HepG2 (cell line): ENCODE measurements around the gene METTL5. TPM values are rescaled to one million over a fixed set of nuclear protein-coding genes. Genes with fewer than 3 reads are reported as not detected.

ENCODE experiments used
- CC2D1A ChIP-seq: sonication (generic); formaldehyde crosslinking; IDR thresholded peaks from 2 replicates; pipeline ENCODE4 v1.8.1; 2023; ENCODE audit warnings: mild to moderate bottlenecking, missing genetic modification reagents
- ELF4 ChIP-seq: sonication (generic); formaldehyde crosslinking; IDR thresholded peaks from 2 replicates; pipeline ENCODE4 v1.5.0; 2020; ENCODE audit warnings: missing genetic modification reagents, mild to moderate bottlenecking, moderate library complexity, borderline replicate concordance
- GATA4 ChIP-seq: sonication (generic); IDR thresholded peaks from 2 replicates; pipeline ENCODE4 v1.6.1; 2016; ENCODE audit warnings: antibody characterized with exemption, low read depth, borderline replicate concordance
- RARG ChIP-seq: sonication (generic); formaldehyde crosslinking; IDR thresholded peaks from 2 replicates; pipeline ENCODE4 v1.4.0; 2020; ENCODE audit warnings: low read depth, mild to moderate bottlenecking, missing genetic modification reagents
- TP53 ChIP-seq: sonication (generic); formaldehyde crosslinking; conservative IDR thresholded peaks from 2 replicates; pipeline ENCODE4 v1.4.0; 2020; ENCODE audit warnings: missing genetic modification reagents
- ZFP62 ChIP-seq: sonication (generic); formaldehyde crosslinking; IDR thresholded peaks from 2 replicates; pipeline ENCODE4 v1.4.0; 2020; ENCODE audit warnings: missing genetic modification reagents
- ZNF292 ChIP-seq: sonication (generic); formaldehyde crosslinking; IDR thresholded peaks from 2 replicates; pipeline ENCODE4 v1.8.1; 2022; ENCODE audit warnings: mild to moderate bottlenecking, low read depth, missing genetic modification reagents, borderline replicate concordance
- ZNF589 ChIP-seq: sonication (generic); formaldehyde crosslinking; conservative IDR thresholded peaks from 2 replicates; pipeline ENCODE4 v1.8.0; 2022; ENCODE audit warnings: mild to moderate bottlenecking, moderate library complexity, missing genetic modification reagents
- ZNF672 ChIP-seq: sonication (generic); formaldehyde crosslinking; IDR thresholded peaks from 2 replicates; pipeline ENCODE4 v1.8.1; 2022; ENCODE audit warnings: missing genetic modification reagents
- polyA plus RNA-seq, 8 experiments: library from polyadenylated mRNA; depleted of rRNA in 3 of 8; stranded (reverse) in 7 of 8; unstranded in 1 of 8; fragments of >200 nt; fragmentation: Illumina TruSeq in 4 of 8; extraction: Trizol in 4 of 8; gene quantifications; 2 replicates each; pipeline versions ENCODE4 v1.2.1 to v1.2.3, GENCODE V29; 2011 to 2016; ENCODE audit warnings: low read depth in 4 of 8, missing spikeins in 1 of 8, mixed read lengths in 1 of 8; ENCODE audit not compliant: insufficient read depth in 1 of 8
- total RNA-seq, 5 experiments: library from RNA; depleted of rRNA; stranded (reverse); fragments of >200 nt; fragmentation: Illumina TruSeq; extraction: Trizol; gene quantifications; 2 replicates each; pipeline ENCODE4 v1.2.3, GENCODE V29; 2016; ENCODE audit warnings: low read depth in 1 of 5
- TF ChIP-seq, protein P1 (sequence below): sonication (generic); formaldehyde crosslinking; IDR thresholded peaks from 2 replicates; pipeline ENCODE4 v1.4.0; 2020; ENCODE audit warnings: missing genetic modification reagents, borderline replicate concordance
- TF ChIP-seq, protein P2 (sequence below): sonication (generic); formaldehyde crosslinking; conservative IDR thresholded peaks from 2 replicates; pipeline ENCODE4 v1.4.0; 2020; ENCODE audit warnings: missing genetic modification reagents
- TF ChIP-seq, protein P3 (sequence below): sonication (generic); formaldehyde crosslinking; IDR thresholded peaks from 2 replicates; pipeline ENCODE4 v1.4.0; 2020; ENCODE audit warnings: missing genetic modification reagents
- TF ChIP-seq, protein P4 (sequence below): IDR thresholded peaks from 2 replicates; pipeline ENCODE4 v1.6.1; 2016; ENCODE audit warnings: missing biosample characterization, missing genetic modification reagents, low read depth
- TF ChIP-seq, protein P5 (sequence below): sonication (generic); formaldehyde crosslinking; IDR thresholded peaks from 2 replicates; pipeline ENCODE4 v1.5.0; 2020; ENCODE audit warnings: missing genetic modification reagents
- TF ChIP-seq, protein P6 (sequence below): sonication (generic); formaldehyde crosslinking; IDR thresholded peaks from 2 replicates; pipeline ENCODE4 v1.5.0; 2020; ENCODE audit warnings: missing genetic modification reagents

The METTL5 gene
- total and polyA plus RNA-seq, 2 of the 13 experiments (the other 11 are each of a cell fraction or from before 2014, with no cell fraction given), result 50.7 to 95.1 TPM

DNA sequence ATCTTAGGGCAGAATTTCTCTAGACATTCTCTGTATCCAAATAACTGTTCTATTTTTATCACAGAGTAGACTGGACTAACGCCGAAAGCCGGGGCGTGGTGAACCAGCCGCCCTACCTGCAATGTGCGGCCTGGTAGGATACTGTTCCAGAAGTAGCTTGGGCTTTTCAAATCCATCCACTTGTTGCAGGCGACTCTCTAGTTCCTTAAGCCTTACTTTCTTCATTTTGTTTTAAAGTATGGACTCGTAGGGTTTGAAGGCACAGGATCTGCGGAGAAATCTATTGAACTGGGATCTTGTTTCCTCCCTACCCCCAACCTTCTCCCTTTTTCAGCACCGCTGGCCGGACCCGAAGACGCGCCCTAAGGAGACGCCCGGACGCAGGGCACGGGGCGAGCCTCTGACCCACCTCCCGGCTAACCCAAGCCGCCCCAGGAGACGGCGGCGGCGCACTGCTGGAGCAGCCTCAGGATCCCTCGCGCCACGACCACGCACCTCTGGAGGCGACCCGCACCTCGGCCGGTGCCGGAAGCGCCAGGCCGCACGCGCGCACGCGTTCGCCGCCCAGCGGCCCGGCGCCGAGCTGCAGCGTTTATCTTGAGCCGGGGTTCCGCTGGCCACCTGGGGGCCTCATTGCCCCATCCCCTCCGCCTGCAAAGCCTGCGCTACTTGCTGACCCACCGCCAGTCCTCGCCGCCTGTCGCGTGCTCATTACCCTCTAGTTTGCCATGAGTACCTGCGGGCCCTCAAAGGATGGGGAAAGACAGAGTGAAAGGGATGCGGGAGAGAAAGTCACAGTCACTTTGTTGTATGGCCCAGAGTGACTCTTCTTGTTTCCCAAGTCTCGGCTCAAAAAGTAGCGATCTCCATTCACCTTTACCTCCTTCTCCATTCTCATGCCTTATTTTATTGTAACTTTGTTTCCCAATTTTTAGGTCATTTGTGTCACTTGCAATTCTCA is at the start of gene METTL5 (continued):
- TF ChIP-seq ZNF292 (peak; percentile 62), RARG (peak; percentile 76; the same call in 1 of the 2 replicates), ZNF672 (no peak), ZFP62 (no peak), GATA4 (no peak), TP53 (CRISPR knock-in tag) (no peak), CC2D1A (CRISPR knock-in tag) (no peak), ELF4 (CRISPR knock-in tag) (0 out of 2 replicates have a peak, but pooled peaks have one; percentile 80), ZNF589 (CRISPR knock-in tag) (peak; percentile 84; the same call in 1 of the 2 replicates)
- TF ChIP-seq, protein P1, sequence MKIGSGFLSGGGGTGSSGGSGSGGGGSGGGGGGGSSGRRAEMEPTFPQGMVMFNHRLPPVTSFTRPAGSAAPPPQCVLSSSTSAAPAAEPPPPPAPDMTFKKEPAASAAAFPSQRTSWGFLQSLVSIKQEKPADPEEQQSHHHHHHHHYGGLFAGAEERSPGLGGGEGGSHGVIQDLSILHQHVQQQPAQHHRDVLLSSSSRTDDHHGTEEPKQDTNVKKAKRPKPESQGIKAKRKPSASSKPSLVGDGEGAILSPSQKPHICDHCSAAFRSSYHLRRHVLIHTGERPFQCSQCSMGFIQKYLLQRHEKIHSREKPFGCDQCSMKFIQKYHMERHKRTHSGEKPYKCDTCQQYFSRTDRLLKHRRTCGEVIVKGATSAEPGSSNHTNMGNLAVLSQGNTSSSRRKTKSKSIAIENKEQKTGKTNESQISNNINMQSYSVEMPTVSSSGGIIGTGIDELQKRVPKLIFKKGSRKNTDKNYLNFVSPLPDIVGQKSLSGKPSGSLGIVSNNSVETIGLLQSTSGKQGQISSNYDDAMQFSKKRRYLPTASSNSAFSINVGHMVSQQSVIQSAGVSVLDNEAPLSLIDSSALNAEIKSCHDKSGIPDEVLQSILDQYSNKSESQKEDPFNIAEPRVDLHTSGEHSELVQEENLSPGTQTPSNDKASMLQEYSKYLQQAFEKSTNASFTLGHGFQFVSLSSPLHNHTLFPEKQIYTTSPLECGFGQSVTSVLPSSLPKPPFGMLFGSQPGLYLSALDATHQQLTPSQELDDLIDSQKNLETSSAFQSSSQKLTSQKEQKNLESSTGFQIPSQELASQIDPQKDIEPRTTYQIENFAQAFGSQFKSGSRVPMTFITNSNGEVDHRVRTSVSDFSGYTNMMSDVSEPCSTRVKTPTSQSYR (CRISPR knock-in tag), result peak; percentile 50; the same call in 1 of the 2 replicates
- TF ChIP-seq, protein P2, sequence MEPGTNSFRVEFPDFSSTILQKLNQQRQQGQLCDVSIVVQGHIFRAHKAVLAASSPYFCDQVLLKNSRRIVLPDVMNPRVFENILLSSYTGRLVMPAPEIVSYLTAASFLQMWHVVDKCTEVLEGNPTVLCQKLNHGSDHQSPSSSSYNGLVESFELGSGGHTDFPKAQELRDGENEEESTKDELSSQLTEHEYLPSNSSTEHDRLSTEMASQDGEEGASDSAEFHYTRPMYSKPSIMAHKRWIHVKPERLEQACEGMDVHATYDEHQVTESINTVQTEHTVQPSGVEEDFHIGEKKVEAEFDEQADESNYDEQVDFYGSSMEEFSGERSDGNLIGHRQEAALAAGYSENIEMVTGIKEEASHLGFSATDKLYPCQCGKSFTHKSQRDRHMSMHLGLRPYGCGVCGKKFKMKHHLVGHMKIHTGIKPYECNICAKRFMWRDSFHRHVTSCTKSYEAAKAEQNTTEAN (CRISPR knock-in tag), result peak; percentile 84
- TF ChIP-seq, protein P3, sequence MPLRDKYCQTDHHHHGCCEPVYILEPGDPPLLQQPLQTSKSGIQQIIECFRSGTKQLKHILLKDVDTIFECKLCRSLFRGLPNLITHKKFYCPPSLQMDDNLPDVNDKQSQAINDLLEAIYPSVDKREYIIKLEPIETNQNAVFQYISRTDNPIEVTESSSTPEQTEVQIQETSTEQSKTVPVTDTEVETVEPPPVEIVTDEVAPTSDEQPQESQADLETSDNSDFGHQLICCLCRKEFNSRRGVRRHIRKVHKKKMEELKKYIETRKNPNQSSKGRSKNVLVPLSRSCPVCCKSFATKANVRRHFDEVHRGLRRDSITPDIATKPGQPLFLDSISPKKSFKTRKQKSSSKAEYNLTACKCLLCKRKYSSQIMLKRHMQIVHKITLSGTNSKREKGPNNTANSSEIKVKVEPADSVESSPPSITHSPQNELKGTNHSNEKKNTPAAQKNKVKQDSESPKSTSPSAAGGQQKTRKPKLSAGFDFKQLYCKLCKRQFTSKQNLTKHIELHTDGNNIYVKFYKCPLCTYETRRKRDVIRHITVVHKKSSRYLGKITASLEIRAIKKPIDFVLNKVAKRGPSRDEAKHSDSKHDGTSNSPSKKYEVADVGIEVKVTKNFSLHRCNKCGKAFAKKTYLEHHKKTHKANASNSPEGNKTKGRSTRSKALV (CRISPR knock-in tag), result peak; percentile 83; the same call in 1 of the 2 replicates
- TF ChIP-seq, protein P4, sequence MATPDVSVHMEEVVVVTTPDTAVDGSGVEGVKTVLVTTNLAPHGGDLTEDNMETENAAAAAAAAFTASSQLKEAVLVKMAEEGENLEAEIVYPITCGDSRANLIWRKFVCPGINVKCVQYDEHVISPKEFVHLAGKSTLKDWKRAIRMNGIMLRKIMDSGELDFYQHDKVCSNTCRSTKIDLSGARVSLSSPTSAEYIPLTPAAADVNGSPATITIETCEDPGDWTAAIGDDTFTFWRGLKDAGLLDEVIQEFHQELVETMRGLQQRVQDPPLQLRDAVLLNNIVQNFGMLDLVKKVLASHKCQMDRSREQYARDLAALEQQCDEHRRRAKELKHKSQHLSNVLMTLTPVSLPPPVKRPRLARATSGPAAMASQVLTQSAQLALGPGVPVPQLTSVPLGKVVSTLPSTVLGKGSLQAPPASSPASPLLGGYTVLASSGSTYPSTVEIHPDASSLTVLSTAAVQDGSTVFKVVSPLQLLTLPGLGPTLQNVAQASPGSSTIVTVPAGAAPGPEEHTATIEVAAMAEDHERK, result no peak
- TF ChIP-seq, protein P5, sequence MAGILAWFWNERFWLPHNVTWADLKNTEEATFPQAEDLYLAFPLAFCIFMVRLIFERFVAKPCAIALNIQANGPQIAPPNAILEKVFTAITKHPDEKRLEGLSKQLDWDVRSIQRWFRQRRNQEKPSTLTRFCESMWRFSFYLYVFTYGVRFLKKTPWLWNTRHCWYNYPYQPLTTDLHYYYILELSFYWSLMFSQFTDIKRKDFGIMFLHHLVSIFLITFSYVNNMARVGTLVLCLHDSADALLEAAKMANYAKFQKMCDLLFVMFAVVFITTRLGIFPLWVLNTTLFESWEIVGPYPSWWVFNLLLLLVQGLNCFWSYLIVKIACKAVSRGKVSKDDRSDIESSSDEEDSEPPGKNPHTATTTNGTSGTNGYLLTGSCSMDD (CRISPR knock-in tag), result no peak
- TF ChIP-seq, protein P6, sequence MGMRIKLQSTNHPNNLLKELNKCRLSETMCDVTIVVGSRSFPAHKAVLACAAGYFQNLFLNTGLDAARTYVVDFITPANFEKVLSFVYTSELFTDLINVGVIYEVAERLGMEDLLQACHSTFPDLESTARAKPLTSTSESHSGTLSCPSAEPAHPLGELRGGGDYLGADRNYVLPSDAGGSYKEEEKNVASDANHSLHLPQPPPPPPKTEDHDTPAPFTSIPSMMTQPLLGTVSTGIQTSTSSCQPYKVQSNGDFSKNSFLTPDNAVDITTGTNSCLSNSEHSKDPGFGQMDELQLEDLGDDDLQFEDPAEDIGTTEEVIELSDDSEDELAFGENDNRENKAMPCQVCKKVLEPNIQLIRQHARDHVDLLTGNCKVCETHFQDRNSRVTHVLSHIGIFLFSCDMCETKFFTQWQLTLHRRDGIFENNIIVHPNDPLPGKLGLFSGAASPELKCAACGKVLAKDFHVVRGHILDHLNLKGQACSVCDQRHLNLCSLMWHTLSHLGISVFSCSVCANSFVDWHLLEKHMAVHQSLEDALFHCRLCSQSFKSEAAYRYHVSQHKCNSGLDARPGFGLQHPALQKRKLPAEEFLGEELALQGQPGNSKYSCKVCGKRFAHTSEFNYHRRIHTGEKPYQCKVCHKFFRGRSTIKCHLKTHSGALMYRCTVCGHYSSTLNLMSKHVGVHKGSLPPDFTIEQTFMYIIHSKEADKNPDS (CRISPR knock-in tag), result peak; percentile 93
